ENCODE data around the gene KIR3DL3. TPM values are rescaled to one million over a fixed set of nuclear protein-coding genes. Genes with fewer than 3 reads are reported as not detected.

The KIR3DL3 gene
- total RNA-seq, 1 donor from 2014 or later = not detected

Other genes starting within 250 kb of the KIR3DL3 start
- gene LAIR2, start 221.6 kb upstream of the KIR3DL3 start, total RNA-seq = not detected
- gene LILRA2, start 150.7 kb upstream of the KIR3DL3 start, total RNA-seq = not detected
- 0.16 TPM for gene LILRA1, start 130.8 kb upstream of the KIR3DL3 start, total RNA-seq
- gene LILRB1, start 94.0 kb upstream of the KIR3DL3 start, total RNA-seq = 1.3 TPM
- 0.48 TPM for gene LILRB4, start 61.5 kb upstream of the KIR3DL3 start, total RNA-seq
- not detected for gene KIR2DL3, start 14.1 kb downstream of the KIR3DL3 start, total RNA-seq
- not detected for gene KIR2DL1, start 45.4 kb downstream of the KIR3DL3 start, total RNA-seq
- gene KIR2DL4, start 79.2 kb downstream of the KIR3DL3 start, total RNA-seq = not detected
- not detected for gene KIR3DL1, start 92.0 kb downstream of the KIR3DL3 start, total RNA-seq
- not detected for gene KIR2DS4, start 108.2 kb downstream of the KIR3DL3 start, total RNA-seq
- gene KIR3DL2, start 126.0 kb downstream of the KIR3DL3 start, total RNA-seq = not detected
- gene FCAR, start 149.8 kb downstream of the KIR3DL3 start, total RNA-seq = 0.16 TPM
- gene NCR1, start 181.7 kb downstream of the KIR3DL3 start, total RNA-seq = 0.44 TPM
- not detected for gene NLRP7, start 223.1 kb downstream of the KIR3DL3 start, total RNA-seq
- 71.6 TPM for gene NLRP2, start 241.9 kb downstream of the KIR3DL3 start, total RNA-seq